Tibial artery (tissue), 4 donors: ENCODE measurements around the gene CTSZ.
"Not testable (repeated sequence)": the region's sequence is repeated elsewhere in the genome, so short reads cannot be mapped to it uniquely, and the experiment has no call there.

Experiments
- DNase-seq, 2 donors: peaks; one replicate each; pipeline ENCODE4 v3.0.0-alpha.2; 2019
- H3K27ac ChIP-seq, 2 donors: fragments of 200-600 bp; sonication (generic) in 1 of 2; 1 replicate in 1 of 2; 2 replicates in 1 of 2; pipeline ENCODE4 v1.5.1; 2018 to 2019; ENCODE audit warnings: mild to moderate bottlenecking in 1 of 2
- H3K27me3 ChIP-seq, 2 donors: fragments of 200-600 bp; sonication (generic) in 1 of 2; one replicate each; pipeline versions ENCODE4 v1.5.1 to v1.6.0; 2016 to 2019
- H3K36me3 ChIP-seq, 3 donors: fragments of 200-600 bp; sonication (generic) in 2 of 3; one replicate each; pipeline ENCODE4 v1.5.1; 2016 to 2019; ENCODE audit warnings: mild to moderate bottlenecking in 2 of 3
- H3K4me1 ChIP-seq, 4 donors: fragments of 200-600 bp; sonication (generic) in 2 of 4; 1 replicate in 3 of 4; 2 replicates in 1 of 4; pipeline ENCODE4 v1.5.1; 2016 to 2019
- H3K4me3 ChIP-seq, 2 donors: fragments of 200-600 bp; sonication (generic) in 1 of 2; 1 replicate in 1 of 2; 2 replicates in 1 of 2; pipeline ENCODE4 v1.5.1; 2018 to 2019; ENCODE audit warnings: mild to moderate bottlenecking in 2 of 2
- H3K9me3 ChIP-seq, 3 donors: fragments of 200-600 bp; sonication (generic) in 1 of 3; one replicate each; pipeline ENCODE4 v1.5.1; 2016 to 2019
- CTCF ChIP-seq, 2 experiments: fragments of 200-600 bp in 1 of 2; fragments of 450-650 bp in 1 of 2; IDR thresholded peaks; one replicate each; pipeline ENCODE4 v1.5.1; 2017 to 2019; ENCODE audit warnings: antibody characterized with exemption in 2 of 2, mild to moderate bottlenecking in 1 of 2, moderate library complexity in 1 of 2
- intact Hi-C: fragments of 100-400 bp; cut with DNase I; formaldehyde crosslinking; loops from one replicate; pipeline ENCODE4 v1.15.0; 2023; ENCODE audit warnings: low total_unique reads

CTSZ gene

GRCh38 chr20:58965270-58966064 is 41.6 kb downstream of the CTSZ start:
- no peaks in the 10 kb centered on the region for H3K4me1 ChIP-seq
- intact Hi-C loops: no loop called here
- no peak overlapping the region for H3K4me3 ChIP-seq
- H3K36me3 ChIP-seq: no peaks in the 10 kb centered on the region
- no peak overlapping the region for H3K27ac ChIP-seq
- no peak for DNase-seq
- TF ChIP-seq CTCF (IDR thresholded peaks at IDR 0.05): no peak
- H3K9me3 ChIP-seq: no peaks in the 10 kb centered on the region
- peaks cover 0 to 13% of the 10 kb centered on the region in 2 donors for H3K27me3 ChIP-seq

GRCh38 chr20:58963922-58964321 is 43.1 kb downstream of the CTSZ start:
- H3K27ac ChIP-seq, H3K4me1 ChIP-seq, H3K9me3 ChIP-seq, H3K4me3 ChIP-seq, intact Hi-C loops, H3K36me3 ChIP-seq, DNase-seq: not testable (repeated sequence)
- H3K27me3 ChIP-seq: peaks cover 0 to 13% of the 10 kb centered on the region in 2 donors

- Histone ChIP-seq H3K9me3 (no peaks in the 10 kb centered on the region), H3K27ac (no peak overlapping the region), H3K4me3 (no peak overlapping the region), H3K27me3 (peaks cover 0 to 13% of the 10 kb centered on the region in 2 donors), H3K36me3 (no peaks in the 10 kb centered on the region), H3K4me1 (no peaks in the 10 kb centered on the region)
- intact Hi-C loops: no loop called here
- no peak for DNase-seq
- TF ChIP-seq CTCF (IDR thresholded peaks at IDR 0.05): no peak
These were observed 43.9 kb downstream of the CTSZ start for GRCh38 chr20:58963060-58963584.

- no peak for TF ChIP-seq CTCF (IDR thresholded peaks at IDR 0.05)
- no peak for DNase-seq
These were observed 47.4 kb downstream of the CTSZ start for GRCh38 chr20:58959652-58960051.

GRCh38 chr20:58956078-58956477 is 51.0 kb downstream of the CTSZ start:
- Histone ChIP-seq H3K4me3 (no peak overlapping the region), H3K27me3 (no peaks in the 10 kb centered on the region), H3K27ac (no peak overlapping the region), H3K9me3 (no peaks in the 10 kb centered on the region), H3K4me1 (no peaks in the 10 kb centered on the region), H3K36me3 (no peaks in the 10 kb centered on the region)
- TF ChIP-seq CTCF (IDR thresholded peaks at IDR 0.05): no peak
- intact Hi-C loops: loop anchor here (5.0 kb wide), 1 partner anchor 624 kb away; no protein-coding TSS in a partner anchor
- no peak for DNase-seq

More at GRCh38 chr20:58959652-58960051, 47.4 kb downstream of the CTSZ start:
- H3K27me3 ChIP-seq: peaks cover 0 to 11% of the 10 kb centered on the region in 2 donors
- intact Hi-C loops: loop anchor here (5.0 kb wide), 1 partner anchor 627 kb away; no protein-coding TSS in a partner anchor
- H3K4me1 ChIP-seq: no peaks in the 10 kb centered on the region
- no peaks in the 10 kb centered on the region for H3K36me3 ChIP-seq
- no peak overlapping the region for H3K27ac ChIP-seq
- no peak overlapping the region for H3K4me3 ChIP-seq
- H3K9me3 ChIP-seq: no peaks in the 10 kb centered on the region

- Histone ChIP-seq H3K4me3 (no peak overlapping the region), H3K4me1 (no peaks in the 10 kb centered on the region), H3K27ac (no peak overlapping the region), H3K27me3 (peaks cover 0 to 3% of the 10 kb centered on the region in 2 donors), H3K9me3 (no peaks in the 10 kb centered on the region), H3K36me3 (no peaks in the 10 kb centered on the region)
- intact Hi-C loops: no loop called here
- no peak for DNase-seq
- no peak for TF ChIP-seq CTCF (IDR thresholded peaks at IDR 0.05)
These were observed 54.0 kb downstream of the CTSZ start for GRCh38 chr20:58953050-58953449.
